Activated gamma-delta T cell treated with Interleukin-2 at 50 U/mL for 16 hours (primary cell): Measurements from ENCODE around the gene NPAS2.

ENCODE experiments used
- DNase-seq: peaks from one replicate; pipeline ENCODE4 v3.0.0-alpha.2; 2020

NPAS2 gene

DNA sequence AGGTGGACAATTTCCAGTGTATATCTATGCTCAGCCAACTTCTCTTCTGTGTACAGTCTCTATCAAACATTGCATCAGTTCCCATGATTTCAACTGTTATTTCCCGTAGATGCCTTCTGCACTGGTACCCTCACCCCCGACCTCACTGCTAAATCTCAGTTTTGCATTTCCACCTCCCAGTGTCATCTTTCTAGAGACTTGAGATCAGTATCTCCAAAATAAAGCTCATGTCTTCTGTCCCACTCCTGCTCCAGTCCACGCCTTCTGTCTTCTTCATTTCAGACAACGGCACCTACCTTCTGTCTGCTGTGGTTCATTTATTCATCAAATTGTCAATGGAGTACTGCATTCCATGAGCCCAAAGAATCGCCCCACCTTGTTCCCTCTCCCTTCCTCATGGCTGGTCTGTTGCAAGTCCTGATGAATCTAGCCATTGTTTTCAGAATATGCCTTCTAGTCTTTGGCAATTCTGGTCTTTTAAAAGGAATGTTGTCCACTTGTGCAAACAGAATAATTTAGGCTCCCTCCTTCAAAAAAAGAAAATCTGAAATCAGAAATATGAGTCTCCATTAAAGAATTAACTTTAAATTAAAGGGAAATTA, 23.3 kb upstream of the NPAS2 start:
- DNase-seq = no peak

DNA sequence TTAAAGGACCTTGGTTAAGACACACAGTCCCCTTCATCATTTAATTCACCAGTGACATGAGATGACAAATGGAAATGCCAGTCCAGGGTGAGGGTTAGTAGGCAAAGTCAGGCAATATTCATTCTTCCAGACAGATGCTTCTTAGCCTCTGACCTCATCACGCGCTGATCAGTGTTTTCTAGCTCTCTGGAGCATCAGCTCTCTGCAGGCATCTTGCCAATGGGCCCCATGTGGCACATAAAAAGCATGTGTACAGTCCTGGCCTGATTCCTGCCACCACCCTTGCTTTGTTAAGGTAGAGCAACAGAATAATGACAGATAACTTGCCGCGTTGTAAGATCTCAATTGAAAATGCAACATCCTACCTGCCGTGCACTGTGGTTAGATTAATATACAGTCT, 20.3 kb upstream of the NPAS2 start:
- DNase-seq = no peak

DNA sequence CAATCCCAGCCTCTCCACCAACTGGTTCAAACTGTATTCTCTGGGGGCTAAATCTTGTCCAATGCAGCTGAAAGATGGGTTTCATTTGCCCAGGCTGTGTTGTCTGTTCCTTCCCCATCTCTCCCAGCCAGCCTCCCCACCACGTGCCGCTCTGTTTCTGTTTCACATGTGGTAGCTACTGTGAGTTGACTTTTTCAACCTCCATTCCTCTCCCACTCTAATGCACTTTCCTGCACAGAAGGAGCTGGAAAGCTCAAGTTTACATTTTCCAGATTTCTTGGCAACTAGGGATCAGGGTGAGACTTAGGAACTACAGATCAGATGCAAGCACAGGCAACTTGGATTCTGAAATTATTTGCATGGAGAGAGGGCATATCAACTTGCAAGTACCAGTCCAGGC, 19.0 kb upstream of the NPAS2 start:
- no peak for DNase-seq

DNA sequence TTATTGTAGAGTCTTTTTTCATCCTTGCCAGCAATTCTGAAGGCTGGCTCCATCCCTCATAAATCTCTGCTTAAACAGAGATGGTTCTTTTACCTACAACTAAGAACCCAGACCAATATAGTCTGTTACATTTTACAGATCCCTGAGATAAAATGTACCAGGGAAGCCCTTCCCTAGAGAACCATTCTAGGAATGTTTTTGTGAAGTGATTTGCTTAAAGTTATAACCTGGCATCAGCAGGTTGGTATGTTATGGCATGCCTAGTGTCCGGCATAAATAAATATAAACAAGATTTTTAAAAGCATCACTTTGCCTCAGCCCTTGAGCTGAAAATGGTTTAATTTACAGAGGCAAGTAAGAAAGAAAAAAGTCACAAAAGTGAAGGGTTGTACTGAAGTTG, 18.5 kb upstream of the NPAS2 start:
- no peak for DNase-seq

DNA sequence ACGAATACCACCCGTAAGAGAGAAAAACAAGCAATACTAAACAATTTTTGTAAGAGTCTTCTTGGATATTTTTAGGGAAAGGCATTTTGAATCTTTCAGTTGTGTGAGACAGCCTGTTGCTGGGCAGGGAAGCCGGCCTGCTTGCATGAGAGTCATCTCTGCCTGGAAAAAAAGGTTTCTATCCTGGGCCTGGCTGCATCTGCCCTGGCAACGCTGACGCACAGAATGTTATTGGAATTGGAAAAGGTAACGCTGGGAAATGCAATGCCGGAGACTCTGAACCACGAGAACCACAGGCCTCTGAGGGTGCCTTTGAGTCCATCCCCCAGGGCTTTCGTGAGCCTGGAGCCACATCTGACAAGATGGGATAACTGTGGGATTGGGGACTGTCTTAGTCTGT, 17.9 kb upstream of the NPAS2 start:
- no peak for DNase-seq

DNA sequence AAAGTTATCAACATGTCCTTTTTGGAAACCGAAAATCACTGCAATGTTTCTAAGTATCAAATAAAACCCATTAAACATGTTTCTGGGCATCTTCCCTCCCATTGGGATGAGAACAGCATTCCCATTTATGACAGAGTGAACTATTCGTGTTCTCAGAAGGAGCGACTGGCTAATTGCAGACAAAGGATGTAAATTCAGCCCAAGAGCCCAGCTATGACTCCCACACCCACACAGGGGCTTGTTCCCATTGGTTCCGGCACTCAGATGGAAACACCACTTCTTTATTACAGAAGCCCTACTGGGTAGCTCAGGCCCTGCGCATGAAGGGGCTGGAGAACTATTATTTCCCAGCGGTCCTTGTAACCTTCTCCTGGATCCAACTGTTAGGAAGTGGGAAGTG, 16.6 kb upstream of the NPAS2 start:
- DNase-seq = no peak

DNA sequence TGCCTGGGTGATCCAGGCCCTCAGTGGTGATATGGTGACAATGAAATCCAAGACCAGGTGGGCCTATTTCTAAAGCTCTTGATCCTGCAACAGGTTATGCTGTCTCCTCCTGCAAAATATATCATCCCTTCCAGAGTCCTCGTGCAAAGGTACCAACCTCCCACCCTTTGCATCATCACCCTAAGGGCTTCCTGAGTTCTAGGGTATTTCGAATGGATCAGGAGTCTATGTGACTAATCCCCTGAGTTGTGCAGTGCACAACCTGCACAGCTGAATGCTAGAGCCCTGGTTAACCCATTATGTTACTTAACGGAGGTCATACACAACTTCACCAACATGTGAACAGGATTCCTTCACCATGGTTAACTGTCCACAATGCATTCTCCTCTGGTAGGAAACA, 13.4 kb upstream of the NPAS2 start:
- no peak for DNase-seq

DNA sequence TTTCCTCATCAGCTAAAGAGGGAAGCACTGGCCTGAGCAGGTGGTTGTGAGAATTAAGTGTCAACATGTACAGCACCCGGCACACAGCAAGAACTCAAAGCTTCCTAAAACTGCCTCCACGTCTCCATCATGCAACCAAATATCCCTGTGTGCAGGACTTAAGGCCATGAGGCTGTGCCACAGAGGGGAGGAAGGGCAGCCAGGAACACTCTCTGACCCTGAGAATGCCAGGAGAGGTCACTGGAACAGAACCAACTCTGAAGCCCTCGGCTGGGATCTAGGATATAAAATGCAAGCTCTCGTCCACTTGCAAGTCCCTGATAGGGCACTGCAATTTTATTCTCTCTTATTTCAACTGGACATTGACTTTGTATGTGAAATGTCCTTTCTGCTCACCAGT, 12.2 kb upstream of the NPAS2 start:
- no peak for DNase-seq

DNA sequence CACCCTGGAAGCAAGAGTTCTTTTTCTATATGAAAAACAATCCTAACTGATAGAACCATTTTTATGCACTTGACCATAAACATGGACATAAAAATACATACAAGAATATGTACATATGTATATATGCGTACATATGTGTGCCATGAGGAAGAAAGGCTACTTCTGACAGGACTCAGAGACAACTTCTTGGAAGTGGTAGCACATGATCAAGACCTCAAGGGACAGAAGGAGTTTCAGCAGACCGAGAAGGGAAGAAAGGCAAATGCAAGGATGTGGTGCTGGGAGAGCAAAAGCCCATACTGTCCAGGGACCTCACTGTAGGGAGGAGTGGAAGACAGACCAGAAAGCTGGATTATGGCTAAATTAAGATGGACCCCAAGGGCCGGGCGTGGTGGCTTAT, 11.4 kb upstream of the NPAS2 start:
- no peak for DNase-seq

DNA sequence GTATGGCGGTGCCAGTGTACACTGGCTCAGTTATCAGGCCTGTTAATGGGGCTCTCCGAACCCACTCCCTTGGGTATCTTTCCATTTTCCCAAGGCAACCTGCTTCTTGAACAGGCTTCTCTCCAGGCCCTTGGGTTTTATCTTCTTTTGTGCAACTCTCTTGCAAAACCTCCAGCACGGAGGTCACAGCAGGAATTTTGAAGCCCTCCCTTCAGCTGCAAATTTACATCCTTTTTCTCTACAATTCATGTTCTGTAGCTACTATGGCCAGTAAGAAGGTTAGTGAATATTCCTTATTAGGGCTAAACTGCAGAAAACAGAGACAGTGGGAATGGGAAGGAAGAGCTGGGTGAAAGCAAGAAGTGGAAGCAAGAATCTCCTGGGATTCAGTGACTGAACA, 10.4 kb upstream of the NPAS2 start:
- DNase-seq = no peak

DNA sequence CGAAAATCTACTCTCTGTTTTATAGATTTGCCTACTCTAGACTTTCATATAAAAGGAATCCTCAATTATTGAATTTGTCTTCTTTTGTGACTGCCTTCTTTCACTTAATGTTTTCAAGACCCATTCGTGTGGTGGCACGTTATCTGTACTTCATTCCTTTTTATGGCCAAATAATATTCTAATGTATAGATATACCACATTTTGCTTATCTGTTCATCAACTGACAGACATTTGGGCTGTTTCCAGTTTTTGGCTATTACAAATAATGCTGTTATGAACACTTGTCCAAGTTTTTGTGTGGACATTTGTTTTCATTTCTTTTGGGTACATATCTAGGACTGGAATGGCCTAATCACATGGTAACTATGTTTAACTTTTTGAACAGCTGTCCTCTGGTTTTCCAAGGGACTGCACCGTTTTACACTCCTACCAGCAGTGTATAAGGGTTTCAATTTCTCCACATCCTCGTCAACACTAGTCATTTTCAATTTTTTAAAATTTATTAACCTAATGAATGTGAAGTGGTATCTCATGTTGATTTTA, 9.3 kb upstream of the NPAS2 start:
- no peak for DNase-seq

DNA sequence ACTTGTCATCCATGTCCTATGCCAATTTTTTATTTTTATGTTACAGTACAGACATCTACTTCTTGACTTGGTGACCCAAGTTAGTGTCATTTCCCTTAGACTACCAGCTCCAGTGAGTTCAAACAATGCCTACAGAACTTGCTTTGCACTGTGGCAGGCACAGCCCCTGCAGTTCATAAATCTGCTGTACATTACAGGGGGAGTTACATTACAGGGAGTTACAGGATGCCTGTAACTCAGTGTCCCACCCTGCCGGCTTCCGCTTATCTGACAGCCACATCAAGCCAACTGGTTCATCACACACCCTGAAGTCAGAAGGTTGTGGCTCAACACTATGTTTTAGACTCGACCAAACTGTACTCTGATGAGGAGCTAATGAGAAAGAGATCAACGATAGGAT, 7.8 kb upstream of the NPAS2 start:
- peak; percentile 26 for DNase-seq

DNA sequence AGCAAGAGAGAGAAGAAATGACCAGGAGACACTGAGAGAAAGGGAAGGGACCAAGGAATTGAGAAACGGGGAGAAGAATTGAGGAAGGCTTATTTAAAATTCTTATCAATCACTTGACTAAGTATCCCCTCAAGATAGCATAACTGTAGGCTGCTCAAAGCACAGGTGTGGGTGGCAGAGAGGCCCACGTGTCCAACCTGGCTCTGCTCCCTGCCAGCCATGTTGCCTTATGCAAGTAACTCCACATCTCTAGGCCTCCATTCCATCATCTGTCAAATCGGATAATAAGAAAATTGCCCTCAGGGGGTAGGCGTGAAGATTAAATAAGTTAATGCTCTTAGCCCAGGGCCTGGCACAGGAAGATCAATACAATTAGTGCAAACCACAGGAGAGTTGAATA, 7.4 kb upstream of the NPAS2 start:
- no peak for DNase-seq

DNA sequence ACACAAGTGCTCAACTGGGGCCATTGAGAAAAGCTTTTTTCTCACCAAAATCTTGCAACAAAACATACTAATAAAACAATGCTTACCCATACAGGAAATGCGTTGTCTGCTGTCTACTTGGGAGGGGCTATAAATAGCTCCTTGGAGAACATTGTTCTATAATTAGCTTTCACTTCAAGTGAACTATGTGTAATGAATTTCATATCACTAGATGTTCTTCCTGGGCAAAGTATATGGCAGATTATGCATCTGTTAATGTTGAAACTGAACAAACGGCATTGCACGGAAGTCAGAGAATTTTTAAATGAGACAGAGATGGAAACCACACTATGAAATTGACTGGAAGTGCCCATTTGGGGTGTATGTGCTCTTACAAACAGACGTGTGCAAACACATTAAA, 6.4 kb upstream of the NPAS2 start:
- no peak for DNase-seq

DNA sequence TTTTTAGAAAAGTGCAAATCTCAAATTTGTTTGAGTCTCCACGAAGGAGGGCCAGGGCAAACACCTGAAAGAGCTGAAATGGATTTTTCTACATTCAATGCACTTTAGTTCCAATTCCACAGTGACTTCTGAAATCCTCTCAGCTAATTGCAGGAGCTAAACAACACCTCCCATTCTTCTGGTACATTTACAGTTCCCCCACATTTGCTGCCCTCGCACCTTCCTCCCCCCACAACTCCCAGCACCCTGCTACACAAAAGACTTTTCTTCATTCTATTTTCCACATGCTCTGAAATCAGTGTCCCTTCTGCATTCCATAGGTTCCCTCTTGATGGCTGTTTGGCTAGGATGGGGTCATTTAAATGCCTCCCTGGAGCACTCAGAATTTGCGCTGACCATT, 5.9 kb upstream of the NPAS2 start:
- DNase-seq = no peak

DNA sequence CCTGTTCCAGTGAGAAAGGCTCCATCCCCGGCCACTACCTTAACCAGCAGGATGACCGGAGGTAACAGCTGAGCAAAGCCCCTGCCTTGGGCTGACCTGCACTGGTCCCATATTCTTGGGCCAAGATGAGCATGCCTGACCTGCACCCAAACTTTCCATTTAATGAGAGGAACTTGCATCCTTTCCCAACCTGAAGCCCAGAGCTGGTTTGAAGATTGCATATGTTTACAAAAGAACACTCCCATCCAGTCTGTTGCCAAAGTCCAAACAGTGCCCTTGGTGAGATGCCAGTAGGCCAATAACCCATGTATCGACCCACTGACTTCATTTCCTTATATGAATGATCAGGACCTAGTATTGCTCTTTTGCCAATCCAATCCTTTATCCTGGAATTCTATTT, 5.5 kb upstream of the NPAS2 start:
- DNase-seq = no peak

DNA sequence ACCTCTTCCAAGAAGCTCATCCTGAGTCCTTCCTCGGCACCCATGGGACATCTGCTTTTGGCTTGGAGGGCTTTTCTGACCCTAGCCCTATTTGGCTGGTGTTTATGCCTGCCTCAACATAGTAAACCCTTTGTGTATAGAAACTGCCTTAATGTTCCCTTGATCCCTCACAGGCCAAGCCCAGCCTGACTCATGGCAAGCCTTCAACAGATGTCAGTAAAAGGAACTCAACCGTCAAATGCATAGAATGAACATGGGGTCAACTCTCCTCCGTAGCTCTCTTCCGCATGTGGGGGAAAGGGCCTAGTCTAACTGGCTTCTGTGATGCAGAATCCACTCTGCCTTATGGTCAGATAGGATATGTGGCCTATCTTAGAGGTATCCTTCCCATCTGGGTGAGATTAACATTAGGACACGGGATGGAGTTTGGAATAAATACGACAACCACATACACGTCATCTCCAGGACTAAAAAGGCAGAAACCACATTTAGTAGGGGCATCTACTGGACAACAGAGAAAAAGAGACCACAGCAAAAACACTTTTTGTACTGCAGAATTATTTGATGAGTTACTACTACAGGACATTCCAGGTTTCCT, 2.5 kb upstream of the NPAS2 start:
- no peak for DNase-seq

DNA sequence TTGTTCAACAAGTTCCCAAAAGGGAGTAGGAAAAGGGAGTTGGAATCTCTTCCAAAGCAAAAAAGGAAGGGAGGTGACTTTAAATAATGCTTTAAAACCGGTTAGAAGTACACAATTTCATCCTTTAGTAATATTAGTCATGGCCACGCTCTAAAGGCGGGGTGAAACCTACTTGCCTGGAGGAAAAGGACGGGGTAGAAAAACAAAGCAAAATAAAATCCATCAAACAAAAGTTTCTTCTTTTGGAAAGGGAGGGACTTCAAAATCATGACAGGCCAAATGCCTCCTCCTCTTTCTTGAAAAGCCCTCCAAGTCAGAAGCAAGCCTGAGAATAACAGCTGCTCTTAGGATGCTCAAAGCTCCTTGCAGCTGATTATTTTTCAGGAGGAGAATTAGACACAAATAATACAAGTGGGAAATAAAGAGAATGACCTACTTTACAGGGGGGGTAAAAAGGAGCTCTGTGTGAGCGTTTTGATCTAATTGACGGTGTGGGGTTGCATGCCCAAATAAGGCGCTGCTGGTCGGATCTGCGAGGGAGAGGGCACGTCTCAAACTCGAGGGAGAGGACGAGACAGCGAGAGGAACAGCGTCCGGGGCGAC, 1.8 kb upstream of the NPAS2 start:
- DNase-seq = no peak

DNA sequence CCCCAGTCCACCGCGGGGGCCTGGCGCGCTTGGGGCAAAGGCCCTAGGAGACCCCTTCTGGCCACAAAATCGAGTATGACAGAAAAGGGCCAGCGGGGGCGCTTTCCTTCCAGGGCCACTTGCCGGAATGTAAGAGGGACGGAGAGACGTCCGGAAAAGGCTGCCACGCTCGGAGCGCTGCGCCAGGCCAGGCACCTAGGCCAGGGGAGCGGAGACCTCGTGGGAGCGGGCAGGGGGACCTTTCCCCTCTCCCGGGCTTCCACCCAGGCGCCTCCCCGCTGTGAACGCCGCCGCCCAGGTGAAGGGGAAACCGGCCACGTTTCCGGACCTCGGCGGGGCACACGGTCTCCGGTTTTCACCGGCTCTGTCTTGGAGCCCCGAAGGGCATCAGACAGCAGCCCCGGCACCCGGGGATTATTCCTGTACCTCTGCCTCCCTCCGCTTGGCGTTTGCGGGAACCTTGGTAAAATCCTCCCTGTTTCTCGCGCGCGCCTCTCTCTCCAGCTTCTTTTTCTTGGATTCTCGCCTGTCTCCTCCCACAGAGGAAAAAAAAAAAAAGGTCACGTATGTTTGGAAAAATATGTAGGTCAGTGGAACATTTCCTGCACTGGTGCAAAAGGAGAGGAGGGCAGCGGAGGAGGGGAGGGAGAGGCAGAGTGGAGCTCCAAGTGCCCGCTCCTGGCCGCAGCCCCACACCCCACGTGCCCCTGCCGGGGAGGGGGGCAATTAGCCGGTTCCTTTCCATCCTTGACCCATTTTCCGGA, 1.2 kb upstream of the NPAS2 start:
- DNase-seq = no peak

DNA sequence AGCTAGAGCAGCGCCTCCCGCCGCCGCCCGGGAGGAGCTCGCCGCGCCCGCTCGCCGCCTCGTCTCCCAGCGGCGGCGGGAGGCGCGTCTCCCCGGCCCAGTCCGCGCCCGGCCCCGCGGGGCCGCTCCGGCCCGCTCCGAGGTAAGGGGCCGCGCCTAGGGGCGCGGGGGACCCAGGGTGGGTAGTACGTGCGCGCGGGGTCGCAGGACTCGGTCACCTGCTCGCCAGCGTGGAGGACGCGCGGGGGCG, 259 bp downstream of the NPAS2 start:
- DNase-seq = no peak

DNA sequence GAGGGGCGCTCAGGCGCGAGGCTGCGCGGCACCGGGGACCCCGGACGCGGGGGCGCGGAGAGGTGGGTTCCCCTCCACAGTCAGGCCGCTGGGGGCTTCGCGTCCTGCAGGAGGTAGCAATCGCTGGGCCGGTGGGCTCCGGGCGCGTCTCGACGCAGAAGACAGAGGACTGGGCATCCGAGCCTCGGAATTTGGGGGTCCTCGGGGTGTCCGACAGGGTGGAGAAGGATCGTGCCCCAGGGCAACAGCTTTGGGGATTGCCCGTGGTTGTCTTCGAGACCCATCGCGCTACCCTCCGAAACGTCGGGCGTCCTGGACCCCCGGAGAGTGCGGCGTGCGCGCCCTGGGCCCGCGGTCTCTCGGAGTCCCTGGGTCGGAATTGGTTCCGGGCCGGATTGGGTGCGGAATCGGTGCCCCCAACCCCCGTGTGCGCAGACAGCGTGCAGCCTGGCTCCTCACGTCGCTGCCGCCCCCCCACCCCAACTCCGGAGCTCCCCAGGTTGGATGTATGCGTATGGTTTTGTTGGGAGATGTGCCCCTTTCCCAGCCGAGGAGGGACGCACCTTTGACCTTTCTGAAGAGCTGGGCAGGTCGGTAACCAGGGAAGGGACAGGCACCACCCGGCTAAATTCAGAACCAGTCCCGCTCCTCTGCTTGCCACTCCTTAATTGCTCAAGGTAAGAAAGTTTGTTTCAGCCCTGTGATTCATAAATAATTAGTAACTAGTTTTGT, 750 bp downstream of the NPAS2 start:
- DNase-seq = no peak

DNA sequence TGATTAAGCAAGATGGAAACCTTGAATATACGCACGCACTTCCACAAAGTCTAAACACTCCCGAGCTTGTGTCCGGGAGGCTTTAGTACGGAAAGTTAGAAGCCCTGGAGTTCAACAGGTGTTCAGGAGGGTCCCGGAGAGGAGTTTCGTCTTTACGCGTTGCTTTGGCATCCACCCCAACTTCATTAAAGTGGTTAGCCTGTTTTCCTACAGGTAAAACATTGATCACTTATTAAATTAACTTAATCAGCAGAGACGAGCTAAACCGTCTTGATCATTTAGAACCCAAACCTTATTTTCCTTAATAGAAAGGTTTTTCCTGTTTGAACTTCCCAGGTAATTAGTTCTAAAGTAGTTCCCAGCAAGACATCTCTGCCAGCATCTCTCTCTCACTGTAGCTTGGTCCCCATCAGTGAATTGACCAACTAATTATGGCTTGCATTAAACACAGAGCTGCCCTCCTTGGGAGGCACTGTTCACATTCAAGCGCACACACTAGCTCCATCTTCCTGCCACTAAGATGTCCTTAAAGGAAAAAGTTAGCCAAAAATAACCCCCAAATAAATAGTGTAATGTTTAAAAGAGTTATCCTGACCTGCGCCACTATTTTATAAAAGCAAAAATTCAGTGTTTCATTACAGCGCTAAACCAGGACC, 1.4 kb downstream of the NPAS2 start:
- no peak for DNase-seq

DNA sequence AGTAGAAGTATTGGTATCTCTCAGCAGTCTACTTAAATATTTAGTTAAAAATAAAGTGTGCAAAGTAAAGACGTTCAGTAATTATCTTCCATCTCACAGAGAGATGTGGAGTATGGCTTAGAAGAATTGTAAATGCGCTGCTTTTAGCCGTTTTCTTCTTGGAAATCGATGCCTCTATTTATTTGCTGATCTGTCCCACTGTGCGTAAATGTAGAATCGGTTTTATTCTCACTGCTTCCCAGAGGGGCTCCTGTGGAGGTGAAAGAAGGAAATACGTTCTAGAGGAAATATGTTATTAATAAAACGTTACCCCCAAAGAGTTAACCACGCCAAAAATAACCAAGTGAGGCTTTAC, 1.9 kb downstream of the NPAS2 start:
- DNase-seq = no peak
